Astrocyte of the spinal cord (primary cell): ENCODE measurements around the gene TMEM141.

Experiments used
- DNase-seq: peaks from one replicate; pipeline ENCODE4 v3.0.0; 2011; ENCODE audit warnings: low read depth, low spot score
- H3K4me3 ChIP-seq: 2 replicates; pipeline ENCODE4 v1.5.1; 2011; ENCODE audit warnings: low read depth, mild to moderate bottlenecking, low read length, moderate library complexity
- in situ Hi-C: cut with HindIII; loops from 2 replicates; pipeline ENCODE4 v1.10.0; 2017; ENCODE audit warnings: low sequenced_read_pairs
- TF ChIP-seq, protein P1 (sequence below): IDR thresholded peaks from 2 replicates; pipeline ENCODE4 v1.5.1; 2012; ENCODE audit warnings: low read depth, mild to moderate bottlenecking, low read length, inconsistent platforms

The TMEM141 gene

GRCh38 chr9:136808075-136808805 lies 17.1 kb downstream of the TMEM141 start:
- TF ChIP-seq, protein P1, sequence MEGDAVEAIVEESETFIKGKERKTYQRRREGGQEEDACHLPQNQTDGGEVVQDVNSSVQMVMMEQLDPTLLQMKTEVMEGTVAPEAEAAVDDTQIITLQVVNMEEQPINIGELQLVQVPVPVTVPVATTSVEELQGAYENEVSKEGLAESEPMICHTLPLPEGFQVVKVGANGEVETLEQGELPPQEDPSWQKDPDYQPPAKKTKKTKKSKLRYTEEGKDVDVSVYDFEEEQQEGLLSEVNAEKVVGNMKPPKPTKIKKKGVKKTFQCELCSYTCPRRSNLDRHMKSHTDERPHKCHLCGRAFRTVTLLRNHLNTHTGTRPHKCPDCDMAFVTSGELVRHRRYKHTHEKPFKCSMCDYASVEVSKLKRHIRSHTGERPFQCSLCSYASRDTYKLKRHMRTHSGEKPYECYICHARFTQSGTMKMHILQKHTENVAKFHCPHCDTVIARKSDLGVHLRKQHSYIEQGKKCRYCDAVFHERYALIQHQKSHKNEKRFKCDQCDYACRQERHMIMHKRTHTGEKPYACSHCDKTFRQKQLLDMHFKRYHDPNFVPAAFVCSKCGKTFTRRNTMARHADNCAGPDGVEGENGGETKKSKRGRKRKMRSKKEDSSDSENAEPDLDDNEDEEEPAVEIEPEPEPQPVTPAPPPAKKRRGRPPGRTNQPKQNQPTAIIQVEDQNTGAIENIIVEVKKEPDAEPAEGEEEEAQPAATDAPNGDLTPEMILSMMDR, result no peak
- in situ Hi-C loops, result no loop called here
- peak overlapping the region; percentile 79 for H3K4me3 ChIP-seq
- DNase-seq, result no peak

DNA sequence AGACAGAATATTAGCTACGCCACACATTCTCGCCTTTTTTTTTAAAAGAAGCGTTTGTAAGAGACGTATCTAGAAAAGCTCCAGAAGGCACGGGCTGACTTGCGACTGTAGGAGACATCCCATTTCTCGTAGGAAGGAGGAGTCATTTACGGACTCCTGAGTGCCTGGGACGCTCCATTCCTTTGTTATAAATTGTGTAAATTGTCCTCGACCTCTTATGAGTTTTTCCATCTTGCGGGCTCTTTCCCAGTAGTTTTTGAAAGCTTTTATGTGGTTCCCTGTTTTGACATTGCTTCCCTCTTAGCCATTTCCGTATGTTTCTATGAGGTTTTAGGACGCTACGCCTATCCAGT lies 17.6 kb downstream of the TMEM141 start:
- in situ Hi-C loops, result no loop called here
- peak overlapping the region; percentile 79 for H3K4me3 ChIP-seq
- TF ChIP-seq, protein P1, result no peak
- peak; percentile 40 for DNase-seq

DNA sequence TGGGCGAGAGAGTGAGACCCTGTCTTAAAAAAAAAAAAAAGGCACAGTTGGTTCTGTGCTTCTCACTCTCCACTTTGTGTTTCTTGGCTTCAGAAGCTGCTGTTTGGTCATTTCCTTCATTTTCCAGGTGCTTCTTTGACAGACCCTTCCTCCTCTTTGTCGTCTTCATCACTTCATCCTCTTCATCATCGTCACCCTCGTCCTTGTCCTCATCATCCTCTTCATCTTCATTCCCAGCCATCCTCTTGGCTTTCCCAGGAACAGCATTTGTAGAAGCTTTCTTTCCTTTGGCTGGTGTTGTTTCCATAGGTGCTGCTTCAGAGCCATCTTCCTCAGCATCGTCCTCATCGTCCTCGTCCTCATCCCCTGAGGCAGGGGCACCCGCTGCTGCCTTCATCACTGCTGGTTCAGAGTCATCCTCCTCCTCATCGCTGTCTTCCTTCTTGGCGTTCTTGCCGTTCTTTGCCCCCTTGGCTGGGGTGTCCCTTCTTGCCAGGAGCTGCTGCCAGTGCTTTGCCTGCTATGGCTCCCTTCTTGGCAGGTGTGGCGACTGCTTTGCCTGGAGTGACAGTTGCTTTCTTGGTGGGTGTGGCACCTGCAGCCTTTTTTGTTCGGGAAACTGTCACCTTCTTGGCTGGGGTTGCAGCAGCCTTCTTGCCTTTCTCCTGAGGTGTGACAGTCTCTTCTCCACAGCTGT lies 23.7 kb downstream of the TMEM141 start:
- TF ChIP-seq, protein P1, result no peak
- in situ Hi-C loops, result no loop called here
- no peak overlapping the region for H3K4me3 ChIP-seq
- DNase-seq, result no peak

DNA sequence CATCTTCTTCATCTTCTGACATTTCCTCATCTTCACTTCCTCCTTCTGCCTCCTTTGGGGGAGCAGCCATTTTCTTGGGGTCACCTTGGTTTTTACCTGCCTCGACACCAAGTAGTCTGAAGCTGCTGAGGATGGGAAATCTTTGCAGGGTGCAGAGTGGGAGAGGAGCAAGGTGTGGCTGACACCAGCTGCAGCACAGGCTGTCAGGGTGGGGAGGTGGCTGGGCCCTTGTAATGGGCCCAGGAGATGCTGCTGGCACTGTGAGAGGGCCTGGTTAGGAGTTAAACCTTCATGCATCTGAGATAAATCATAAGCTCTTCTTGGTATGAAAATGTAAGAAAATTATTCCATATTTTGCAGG lies 24.3 kb downstream of the TMEM141 start:
- H3K4me3 ChIP-seq, result no peak overlapping the region
- DNase-seq, result no peak
- in situ Hi-C loops, result no loop called here
- TF ChIP-seq, protein P1, result no peak

- peak overlapping the region; percentile 4 for H3K4me3 ChIP-seq
Observed at GRCh38 chr9:136820971-136821825, 30.1 kb downstream of the TMEM141 start.

DNA sequence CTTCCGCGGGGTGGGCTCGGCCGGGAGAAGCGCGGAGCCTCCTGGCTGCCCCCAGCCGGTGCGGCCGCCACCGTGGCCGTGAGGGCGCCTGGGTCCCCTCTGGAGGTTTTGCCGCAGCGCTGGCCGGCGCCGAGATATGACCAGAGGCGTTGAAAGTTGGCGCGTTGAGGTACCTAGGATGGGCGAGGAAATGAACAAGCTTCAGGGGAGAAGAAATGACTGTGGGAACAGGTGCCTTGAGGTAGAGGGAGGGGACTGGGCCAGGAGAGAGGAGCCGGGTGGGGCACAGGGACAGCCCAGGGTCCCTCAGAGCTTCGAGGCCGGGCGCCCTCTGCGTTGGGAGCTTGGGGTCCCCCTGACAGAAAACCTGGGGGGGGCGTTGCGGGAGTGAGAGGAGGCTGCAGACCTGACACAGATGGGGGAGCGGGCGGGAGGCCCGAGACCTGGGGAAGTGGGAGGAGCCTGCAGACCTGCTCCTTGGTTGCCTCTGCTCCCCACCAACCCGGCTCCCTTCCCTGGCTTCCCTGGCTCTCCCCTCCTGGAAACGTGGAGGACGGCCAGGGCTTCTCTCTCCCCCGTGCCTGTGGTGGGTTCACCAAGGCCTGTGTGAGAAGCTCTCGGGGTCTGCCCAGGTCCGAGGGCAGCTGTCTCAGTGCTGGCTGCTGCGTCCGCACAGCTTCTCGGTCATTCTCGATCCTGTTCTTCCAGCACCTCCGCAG lies 30.8 kb downstream of the TMEM141 start:
- TF ChIP-seq, protein P1, result no peak
- no peak overlapping the region for H3K4me3 ChIP-seq
- DNase-seq, result no peak

More at GRCh38 chr9:136820971-136821825, 30.1 kb downstream of the TMEM141 start:
- peak; percentile 31 for DNase-seq
- in situ Hi-C loops, result no loop called here
- TF ChIP-seq, protein P1, result no peak

More for the DNA sequence above, 30.8 kb downstream of the TMEM141 start:
- in situ Hi-C loops, result no loop called here
